ENCODE measurements around the gene MKLN1.
"Not testable (repeated sequence)": the region's sequence is repeated elsewhere in the genome, so short reads cannot be mapped to it uniquely, and the experiment has no call there.

MKLN1 gene

GRCh38 chr7:131500357-131500756 lies 172.7 kb downstream of the MKLN1 start:
- no peak for DNase-seq (ENCODE audit: low spot score in 2 of 2)
- H3K4me1 Mint-ChIP-seq, result peaks cover 26% of the 10 kb centered on the region
- no peak overlapping the region for H3K27ac Mint-ChIP-seq
- H3K4me3 Mint-ChIP-seq, result no peak overlapping the region
- H3K36me3 Mint-ChIP-seq, result peaks cover 14% of the 10 kb centered on the region
- no peak for ATAC-seq
- H3K9me3 Mint-ChIP-seq, result no peaks in the 10 kb centered on the region

- Mint-ChIP-seq H3K27ac (peak overlapping the region; percentile 59), H3K9me3 (no peaks in the 10 kb centered on the region), H3K4me3 (no peak overlapping the region), H3K36me3 (peaks cover 9% of the 10 kb centered on the region), H3K4me1 (peaks cover 26% of the 10 kb centered on the region)
- DNase-seq (ENCODE audit: low spot score in 2 of 2) (peak in 1 of 2 donors; percentile 25), ATAC-seq (peak; percentile 99)
These were observed 173.7 kb downstream of the MKLN1 start for GRCh38 chr7:131501422-131501821.

GRCh38 chr7:131501930-131502685 lies 174.4 kb downstream of the MKLN1 start:
- no peaks in the 10 kb centered on the region for H3K9me3 Mint-ChIP-seq
- ATAC-seq (no peak), DNase-seq (ENCODE audit: low spot score in 2 of 2) (no peak)
- H3K27ac Mint-ChIP-seq, result peak overlapping the region; percentile 59
- H3K4me3 Mint-ChIP-seq, result no peak overlapping the region
- H3K36me3 Mint-ChIP-seq, result peaks cover 10% of the 10 kb centered on the region
- H3K4me1 Mint-ChIP-seq, result peaks cover 26% of the 10 kb centered on the region

GRCh38 chr7:131502810-131503508 lies 175.3 kb downstream of the MKLN1 start:
- no peak overlapping the region for H3K4me3 Mint-ChIP-seq
- ATAC-seq (no peak), DNase-seq (ENCODE audit: low spot score in 2 of 2) (no peak)
- H3K4me1 Mint-ChIP-seq, result peaks cover 31% of the 10 kb centered on the region
- H3K36me3 Mint-ChIP-seq, result peaks cover 10% of the 10 kb centered on the region
- no peaks in the 10 kb centered on the region for H3K9me3 Mint-ChIP-seq
- H3K27ac Mint-ChIP-seq, result no peak overlapping the region

- H3K4me1 Mint-ChIP-seq, result peaks cover 37% of the 10 kb centered on the region
- H3K9me3 Mint-ChIP-seq, result no peaks in the 10 kb centered on the region
- no peak overlapping the region for H3K27ac Mint-ChIP-seq
- no peak overlapping the region for H3K4me3 Mint-ChIP-seq
- DNase-seq (ENCODE audit: low spot score in 2 of 2) (no peak), ATAC-seq (no peak)
- H3K36me3 Mint-ChIP-seq, result peaks cover 10% of the 10 kb centered on the region
These were observed 176.0 kb downstream of the MKLN1 start for GRCh38 chr7:131503639-131504038.

- no peak for DNase-seq (ENCODE audit: low spot score in 2 of 2)
These were observed 176.7 kb downstream of the MKLN1 start for GRCh38 chr7:131504157-131504899.

GRCh38 chr7:131505037-131505620 lies 177.5 kb downstream of the MKLN1 start:
- H3K9me3 Mint-ChIP-seq; DNase-seq (ENCODE audit: low spot score in 2 of 2); ATAC-seq; H3K4me3 Mint-ChIP-seq: not testable (repeated sequence)
- H3K36me3 Mint-ChIP-seq, result peaks cover 10% of the 10 kb centered on the region
- H3K4me1 Mint-ChIP-seq, result peaks cover 43% of the 10 kb centered on the region
- peak overlapping the region; percentile 80 for H3K27ac Mint-ChIP-seq

More at GRCh38 chr7:131504157-131504899, 176.7 kb downstream of the MKLN1 start:
- Mint-ChIP-seq H3K9me3 (no peaks in the 10 kb centered on the region), H3K36me3 (peaks cover 10% of the 10 kb centered on the region), H3K4me3 (no peak overlapping the region), H3K27ac (peak overlapping the region; percentile 80), H3K4me1 (peaks cover 43% of the 10 kb centered on the region)
- ATAC-seq, result no peak

- Mint-ChIP-seq H3K9me3 (no peaks in the 10 kb centered on the region), H3K27ac (no peak overlapping the region), H3K4me3 (no peak overlapping the region), H3K36me3 (peaks cover 10% of the 10 kb centered on the region), H3K4me1 (peaks cover 43% of the 10 kb centered on the region)
- ATAC-seq (no peak), DNase-seq (ENCODE audit: low spot score in 2 of 2) (no peak)
These were observed 178.2 kb downstream of the MKLN1 start for GRCh38 chr7:131505636-131506557.

GRCh38 chr7:131506597-131506996 lies 178.9 kb downstream of the MKLN1 start:
- Mint-ChIP-seq H3K27ac (no peak overlapping the region), H3K4me1 (peaks cover 38% of the 10 kb centered on the region), H3K9me3 (no peaks in the 10 kb centered on the region), H3K4me3 (no peak overlapping the region), H3K36me3 (peaks cover 5% of the 10 kb centered on the region)
- DNase-seq (ENCODE audit: low spot score in 2 of 2), result no peak
- no peak for ATAC-seq

- no peak overlapping the region for H3K27ac Mint-ChIP-seq
- ATAC-seq (peak; percentile 88), DNase-seq (ENCODE audit: low spot score in 2 of 2) (peak; percentile 79 to 91)
- H3K4me1 Mint-ChIP-seq, result peaks cover 36% of the 10 kb centered on the region
- H3K36me3 Mint-ChIP-seq, result peaks cover 5% of the 10 kb centered on the region
- no peaks in the 10 kb centered on the region for H3K9me3 Mint-ChIP-seq
- H3K4me3 Mint-ChIP-seq, result no peak overlapping the region
These were observed 180.1 kb downstream of the MKLN1 start for GRCh38 chr7:131507592-131508331.

- Mint-ChIP-seq H3K9me3 (no peaks in the 10 kb centered on the region), H3K36me3 (peaks cover 5% of the 10 kb centered on the region), H3K4me1 (peaks cover 44% of the 10 kb centered on the region), H3K4me3 (no peak overlapping the region), H3K27ac (peak overlapping the region; percentile 17)
- DNase-seq (ENCODE audit: low spot score in 2 of 2), result no peak
- no peak for ATAC-seq
These were observed 181.2 kb downstream of the MKLN1 start for GRCh38 chr7:131508754-131509486.

GRCh38 chr7:131509781-131510180 lies 182.1 kb downstream of the MKLN1 start:
- Mint-ChIP-seq H3K4me1 (peaks cover 41% of the 10 kb centered on the region), H3K36me3 (peaks cover 5% of the 10 kb centered on the region), H3K9me3 (no peaks in the 10 kb centered on the region), H3K27ac (no peak overlapping the region), H3K4me3 (no peak overlapping the region)
- ATAC-seq (no peak), DNase-seq (ENCODE audit: low spot score in 2 of 2) (no peak)

GRCh38 chr7:131511071-131511470 lies 183.4 kb downstream of the MKLN1 start:
- no peaks in the 10 kb centered on the region for H3K9me3 Mint-ChIP-seq
- H3K27ac Mint-ChIP-seq, result no peak overlapping the region
- H3K4me1 Mint-ChIP-seq, result peaks cover 37% of the 10 kb centered on the region
- DNase-seq (ENCODE audit: low spot score in 2 of 2) (no peak), ATAC-seq (no peak)
- no peak overlapping the region for H3K4me3 Mint-ChIP-seq
- peaks cover 5% of the 10 kb centered on the region for H3K36me3 Mint-ChIP-seq
